Measurements from ENCODE around the gene PKN1.

DNA sequence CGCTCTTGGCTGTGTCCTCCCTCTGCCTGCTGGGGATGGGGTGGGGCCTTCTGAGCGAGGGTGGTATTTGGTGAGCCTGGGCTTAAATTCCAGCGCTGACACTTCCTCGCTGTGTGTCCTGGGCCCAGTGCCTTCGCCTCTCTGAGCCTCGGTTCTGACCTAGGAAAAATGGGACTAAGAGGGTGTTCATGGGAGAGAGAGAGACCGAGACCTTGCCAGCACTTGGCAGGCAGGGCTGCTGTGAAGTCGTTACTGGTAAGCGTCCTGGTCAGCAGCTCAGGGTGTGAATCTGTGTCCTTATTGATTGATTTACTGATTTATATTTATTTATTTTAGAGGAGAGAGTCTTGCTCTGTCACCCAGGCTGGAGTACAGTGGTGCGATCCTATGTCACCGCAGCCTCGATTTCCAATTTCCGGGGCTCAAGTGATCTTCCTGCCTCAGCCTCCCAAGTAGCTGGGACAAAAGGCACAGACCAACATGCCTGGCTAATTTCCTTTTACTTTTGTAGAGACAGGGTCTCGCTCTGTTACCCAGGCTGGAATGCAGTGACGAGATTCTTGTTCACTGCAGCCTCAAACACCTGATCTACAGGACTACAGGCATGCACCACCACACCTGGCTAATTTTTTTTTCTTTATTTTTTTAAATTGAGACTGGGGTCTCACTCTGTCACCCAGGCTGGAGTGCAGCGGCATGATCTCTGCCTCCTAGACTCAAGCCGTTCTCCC lies 2.4 kb downstream of the PKN1 start:
- TF ChIP-seq, protein P1, sequence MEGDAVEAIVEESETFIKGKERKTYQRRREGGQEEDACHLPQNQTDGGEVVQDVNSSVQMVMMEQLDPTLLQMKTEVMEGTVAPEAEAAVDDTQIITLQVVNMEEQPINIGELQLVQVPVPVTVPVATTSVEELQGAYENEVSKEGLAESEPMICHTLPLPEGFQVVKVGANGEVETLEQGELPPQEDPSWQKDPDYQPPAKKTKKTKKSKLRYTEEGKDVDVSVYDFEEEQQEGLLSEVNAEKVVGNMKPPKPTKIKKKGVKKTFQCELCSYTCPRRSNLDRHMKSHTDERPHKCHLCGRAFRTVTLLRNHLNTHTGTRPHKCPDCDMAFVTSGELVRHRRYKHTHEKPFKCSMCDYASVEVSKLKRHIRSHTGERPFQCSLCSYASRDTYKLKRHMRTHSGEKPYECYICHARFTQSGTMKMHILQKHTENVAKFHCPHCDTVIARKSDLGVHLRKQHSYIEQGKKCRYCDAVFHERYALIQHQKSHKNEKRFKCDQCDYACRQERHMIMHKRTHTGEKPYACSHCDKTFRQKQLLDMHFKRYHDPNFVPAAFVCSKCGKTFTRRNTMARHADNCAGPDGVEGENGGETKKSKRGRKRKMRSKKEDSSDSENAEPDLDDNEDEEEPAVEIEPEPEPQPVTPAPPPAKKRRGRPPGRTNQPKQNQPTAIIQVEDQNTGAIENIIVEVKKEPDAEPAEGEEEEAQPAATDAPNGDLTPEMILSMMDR (IDR thresholded peaks at IDR 0.05), result no peak
- TF ChIP-seq POLR2A (IDR thresholded peaks at IDR 0.05) (no peak), POLR2AphosphoS5 (IDR thresholded peaks at IDR 0.05) (no peak), EP300 (IDR thresholded peaks at IDR 0.05) (no peak)
